COLO668 (cell line): ENCODE measurements around the gene ARHGEF12.
A peak's percentile ranks its signal among the peaks of the same experiment; 100 is the strongest.
"Not testable (repeated sequence)": the region's sequence is repeated elsewhere in the genome, so short reads cannot be mapped to it uniquely, and the experiment has no call there.

ENCODE experiments used
- DNase-seq: peaks from one replicate; lab custom pipeline; 2025; ENCODE audit not compliant: unreplicated experiment; lab: John Stamatoyannopoulos, UW

ARHGEF12 gene

GRCh38 chr11:120492486-120492885 is 156.3 kb downstream of the ARHGEF12 start:
- no peak for DNase-seq

GRCh38 chr11:120494595-120494994 is 158.4 kb downstream of the ARHGEF12 start:
- DNase-seq: no peak

GRCh38 chr11:120499088-120499487 is 162.9 kb downstream of the ARHGEF12 start:
- DNase-seq: no peak

GRCh38 chr11:120499859-120500258 is 163.6 kb downstream of the ARHGEF12 start:
- DNase-seq: no peak

- no peak for DNase-seq
Measured at GRCh38 chr11:120500414-120501071, 164.3 kb downstream of the ARHGEF12 start.

GRCh38 chr11:120501440-120501839 is 165.2 kb downstream of the ARHGEF12 start:
- no peak for DNase-seq

- DNase-seq: no peak
Measured at GRCh38 chr11:120501976-120502755, 166.0 kb downstream of the ARHGEF12 start.

GRCh38 chr11:120503529-120503928 is 167.3 kb downstream of the ARHGEF12 start:
- not testable (repeated sequence) for DNase-seq

- DNase-seq: no peak
Measured at GRCh38 chr11:120505801-120506425, 169.7 kb downstream of the ARHGEF12 start.

GRCh38 chr11:120509346-120510053 is 173.3 kb downstream of the ARHGEF12 start:
- DNase-seq: no peak

- DNase-seq: no peak
Measured at GRCh38 chr11:120510406-120511115, 174.3 kb downstream of the ARHGEF12 start.

GRCh38 chr11:120511116-120511819 is 175.1 kb downstream of the ARHGEF12 start, which contains the start of gene GRIK4:
GRIK4 (plus strand) TSS chr11:120511748; CDS start chr11:120660319, 148,571 bp downstream.
- DNase-seq: peak; percentile 83

GRCh38 chr11:120511820-120512738 is 175.9 kb downstream of the ARHGEF12 start:
- no peak for DNase-seq

- DNase-seq: no peak
Measured at GRCh38 chr11:120512739-120513435, 176.7 kb downstream of the ARHGEF12 start.

GRCh38 chr11:120513436-120514315 is 177.5 kb downstream of the ARHGEF12 start:
- no peak for DNase-seq

- DNase-seq: no peak
Measured at GRCh38 chr11:120514541-120515121, 178.4 kb downstream of the ARHGEF12 start.

- no peak for DNase-seq
Measured at GRCh38 chr11:120515186-120515723, 179.0 kb downstream of the ARHGEF12 start.
